ENCODE results near the gene MLH3.

MLH3 gene

GRCh38 chr14:74984236-74985027, 66.8 kb downstream of the MLH3 start:
- no peak for DNase-seq (ENCODE audit: low read depth)

- DNase-seq (ENCODE audit: low read depth) = no peak
Measured at GRCh38 chr14:74983343-74983742, 67.9 kb downstream of the MLH3 start.

- no peak for DNase-seq (ENCODE audit: low read depth)
Measured at GRCh38 chr14:74982661-74983060, 68.6 kb downstream of the MLH3 start.

- DNase-seq (ENCODE audit: low read depth) = no peak
Measured at GRCh38 chr14:74981833-74982232, 69.4 kb downstream of the MLH3 start.

GRCh38 chr14:74981462-74981782, 69.8 kb downstream of the MLH3 start:
- no peak for DNase-seq (ENCODE audit: low read depth)

- DNase-seq (ENCODE audit: low read depth) = no peak
Measured at GRCh38 chr14:74980731-74981461, 70.4 kb downstream of the MLH3 start.

- DNase-seq (ENCODE audit: low read depth) = no peak
Measured at GRCh38 chr14:74980398-74980730, 70.9 kb downstream of the MLH3 start.

- DNase-seq (ENCODE audit: low read depth) = no peak
Measured at GRCh38 chr14:74979442-74980397, 71.5 kb downstream of the MLH3 start.

- DNase-seq (ENCODE audit: low read depth) = no peak
Measured at GRCh38 chr14:74979029-74979428, 72.2 kb downstream of the MLH3 start.

- DNase-seq (ENCODE audit: low read depth) = no peak
Measured at GRCh38 chr14:74978416-74978947, 72.8 kb downstream of the MLH3 start.

- no peak for DNase-seq (ENCODE audit: low read depth)
Measured at GRCh38 chr14:74977901-74978385, 73.3 kb downstream of the MLH3 start.

- DNase-seq (ENCODE audit: low read depth) = no peak
Measured at GRCh38 chr14:74977164-74977900, 73.9 kb downstream of the MLH3 start.

- no peak for DNase-seq (ENCODE audit: low read depth)
Measured at GRCh38 chr14:74976264-74977113, 74.8 kb downstream of the MLH3 start.

GRCh38 chr14:74975059-74975810, 76.0 kb downstream of the MLH3 start:
- no peak for DNase-seq (ENCODE audit: low read depth)

- DNase-seq (ENCODE audit: low read depth) = no peak
Measured at GRCh38 chr14:74974364-74975058, 76.8 kb downstream of the MLH3 start.

GRCh38 chr14:74973905-74974363, 77.3 kb downstream of the MLH3 start:
- no peak for DNase-seq (ENCODE audit: low read depth)

- no peak for DNase-seq (ENCODE audit: low read depth)
Measured at GRCh38 chr14:74973003-74973653, 78.1 kb downstream of the MLH3 start.

- DNase-seq (ENCODE audit: low read depth) = no peak
Measured at GRCh38 chr14:74968811-74969210, 82.5 kb downstream of the MLH3 start.

All from non-pigmented ciliary epithelial cell (primary cell).